ENCODE measurements around the gene CRCP. TPM values are rescaled to one million over a fixed set of nuclear protein-coding genes. Genes with fewer than 3 reads are reported as not detected.

The CRCP gene
- total RNA-seq, 1 experiment from 2014 or later = 42.5 TPM

DNA sequence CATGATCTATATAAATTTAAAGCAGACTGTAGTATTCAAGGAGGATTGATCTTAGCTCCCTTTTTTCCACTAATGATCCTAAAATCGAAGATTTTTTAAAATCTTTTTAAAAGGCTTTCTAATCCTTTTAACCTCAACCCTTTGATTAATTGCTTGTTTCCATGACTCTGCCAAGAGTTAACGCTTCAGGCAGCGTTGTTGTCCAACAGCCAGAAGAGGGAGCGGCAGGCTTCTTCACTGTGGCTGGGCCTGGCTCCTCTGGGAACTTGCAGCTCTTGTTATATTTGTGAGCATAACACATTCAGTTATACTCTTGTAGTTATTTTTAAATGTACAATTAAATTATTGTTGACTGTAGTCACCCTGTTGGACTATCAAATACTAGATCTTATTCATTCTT lies 26.3 kb downstream of the CRCP start:
- no peak for TF ChIP-seq EZH2 (IDR thresholded peaks at IDR 0.05; ENCODE audit: borderline replicate concordance, low read depth, low read length, poor library complexity, severe bottlenecking)
- TF ChIP-seq, protein P1, sequence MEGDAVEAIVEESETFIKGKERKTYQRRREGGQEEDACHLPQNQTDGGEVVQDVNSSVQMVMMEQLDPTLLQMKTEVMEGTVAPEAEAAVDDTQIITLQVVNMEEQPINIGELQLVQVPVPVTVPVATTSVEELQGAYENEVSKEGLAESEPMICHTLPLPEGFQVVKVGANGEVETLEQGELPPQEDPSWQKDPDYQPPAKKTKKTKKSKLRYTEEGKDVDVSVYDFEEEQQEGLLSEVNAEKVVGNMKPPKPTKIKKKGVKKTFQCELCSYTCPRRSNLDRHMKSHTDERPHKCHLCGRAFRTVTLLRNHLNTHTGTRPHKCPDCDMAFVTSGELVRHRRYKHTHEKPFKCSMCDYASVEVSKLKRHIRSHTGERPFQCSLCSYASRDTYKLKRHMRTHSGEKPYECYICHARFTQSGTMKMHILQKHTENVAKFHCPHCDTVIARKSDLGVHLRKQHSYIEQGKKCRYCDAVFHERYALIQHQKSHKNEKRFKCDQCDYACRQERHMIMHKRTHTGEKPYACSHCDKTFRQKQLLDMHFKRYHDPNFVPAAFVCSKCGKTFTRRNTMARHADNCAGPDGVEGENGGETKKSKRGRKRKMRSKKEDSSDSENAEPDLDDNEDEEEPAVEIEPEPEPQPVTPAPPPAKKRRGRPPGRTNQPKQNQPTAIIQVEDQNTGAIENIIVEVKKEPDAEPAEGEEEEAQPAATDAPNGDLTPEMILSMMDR (conservative IDR thresholded peaks at IDR 0.05; ENCODE audit: low read depth, low read length) = peak; percentile 63
- Histone ChIP-seq H3K36me3 (ENCODE audit: insufficient read depth, low read length, poor library complexity, severe bottlenecking) (peaks cover 43% of the 10 kb centered on the region), H3K9me3 (ENCODE audit: low read depth, low read length, poor library complexity, severe bottlenecking) (no peaks in the 10 kb centered on the region), H3K4me3 (ENCODE audit: low read depth, low read length, poor library complexity, severe bottlenecking) (no peak overlapping the region), H3K4me1 (ENCODE audit: insufficient read depth, low read length, poor library complexity, severe bottlenecking) (no peaks in the 10 kb centered on the region), H3K27ac (ENCODE audit: low read depth, low read length, poor library complexity, severe bottlenecking) (no peak overlapping the region), H3K27me3 (replicated peaks; ENCODE audit: insufficient read depth, low read depth, low read length, poor library complexity) (no peaks in the 10 kb centered on the region)
- BruUV-seq (replicated peaks) = no TSS peak
- ChIA-PET POLR2A (ENCODE audit: low non-redundant PET) (no interaction called here), CTCF (interaction anchor here (0.5 to 1.0 kb wide), 5 partner anchors 14 to 813 kb away, joined by 3 to 9 read pairs (median 5); no protein-coding TSS in a partner anchor)
- DNase-seq (ENCODE audit: low spot score) = peak; percentile 65
- intact Hi-C loops (cut with micrococcal nuclease; ENCODE audit: unreplicated experiment) = no loop called here

DNA sequence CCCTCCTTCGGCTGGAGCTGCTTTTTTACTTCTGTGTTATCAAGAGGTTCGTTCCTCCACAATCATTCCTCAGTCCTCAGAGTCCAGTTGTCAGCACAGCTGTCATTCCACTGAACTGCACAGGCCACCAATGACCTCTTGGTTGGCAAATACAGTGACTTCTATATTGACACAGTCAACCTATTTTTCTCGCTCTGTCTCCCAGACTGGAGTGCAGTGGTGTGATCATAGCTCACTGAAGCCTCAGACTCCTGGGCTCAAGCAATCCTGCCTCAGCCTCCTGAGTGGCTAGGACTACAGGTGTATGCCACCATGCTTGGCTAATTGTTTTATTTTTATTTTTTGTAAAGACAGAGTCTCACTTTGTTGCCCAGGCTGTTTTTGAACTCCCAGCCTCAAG lies 27.7 kb downstream of the CRCP start:
- DNase-seq (ENCODE audit: low spot score) = no peak
- TF ChIP-seq EZH2 (IDR thresholded peaks at IDR 0.05; ENCODE audit: borderline replicate concordance, low read depth, low read length, poor library complexity, severe bottlenecking) = no peak
- TF ChIP-seq, protein P1 (conservative IDR thresholded peaks at IDR 0.05; ENCODE audit: low read depth, low read length) = no peak
- intact Hi-C loops (cut with micrococcal nuclease; ENCODE audit: unreplicated experiment) = no loop called here
- Histone ChIP-seq H3K36me3 (ENCODE audit: insufficient read depth, low read length, poor library complexity, severe bottlenecking) (peaks cover 49% of the 10 kb centered on the region), H3K27me3 (replicated peaks; ENCODE audit: insufficient read depth, low read depth, low read length, poor library complexity) (no peaks in the 10 kb centered on the region), H3K9me3 (ENCODE audit: low read depth, low read length, poor library complexity, severe bottlenecking) (no peaks in the 10 kb centered on the region), H3K4me3 (ENCODE audit: low read depth, low read length, poor library complexity, severe bottlenecking) (no peak overlapping the region), H3K4me1 (ENCODE audit: insufficient read depth, low read length, poor library complexity, severe bottlenecking) (no peaks in the 10 kb centered on the region), H3K27ac (ENCODE audit: low read depth, low read length, poor library complexity, severe bottlenecking) (no peak overlapping the region)
- CTCF ChIA-PET = no interaction called here
- no TSS peak for BruUV-seq (replicated peaks)
- POLR2A ChIA-PET (ENCODE audit: low non-redundant PET) = no interaction called here

DNA sequence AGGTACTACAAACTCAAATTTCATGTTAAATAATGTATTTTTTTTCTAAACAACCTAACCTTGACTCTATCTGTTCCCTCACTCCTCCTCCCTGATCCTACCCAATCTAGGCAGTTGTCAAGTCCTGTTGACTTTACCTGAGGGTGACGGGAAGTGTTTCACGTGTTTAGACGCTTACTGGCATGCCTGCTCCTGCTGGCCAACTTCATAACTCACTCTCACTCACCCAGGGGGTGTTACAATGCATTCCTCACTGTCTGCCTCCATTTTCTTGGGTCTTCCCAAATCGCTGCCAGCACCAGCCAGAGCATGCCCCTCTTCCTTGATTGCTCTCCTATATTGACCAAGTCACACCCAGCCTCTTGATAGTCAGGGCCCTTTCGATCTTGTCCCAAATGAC lies 28.3 kb downstream of the CRCP start:
- intact Hi-C loops (cut with micrococcal nuclease; ENCODE audit: unreplicated experiment) = no loop called here
- Histone ChIP-seq H3K27me3 (replicated peaks; ENCODE audit: insufficient read depth, low read depth, low read length, poor library complexity) (no peaks in the 10 kb centered on the region), H3K4me3 (ENCODE audit: low read depth, low read length, poor library complexity, severe bottlenecking) (no peak overlapping the region), H3K9me3 (ENCODE audit: low read depth, low read length, poor library complexity, severe bottlenecking) (no peaks in the 10 kb centered on the region), H3K27ac (ENCODE audit: low read depth, low read length, poor library complexity, severe bottlenecking) (no peak overlapping the region), H3K4me1 (ENCODE audit: insufficient read depth, low read length, poor library complexity, severe bottlenecking) (no peaks in the 10 kb centered on the region), H3K36me3 (ENCODE audit: insufficient read depth, low read length, poor library complexity, severe bottlenecking) (peaks cover 55% of the 10 kb centered on the region)
- no peak for DNase-seq (ENCODE audit: low spot score)
- TF ChIP-seq, protein P1 (conservative IDR thresholded peaks at IDR 0.05; ENCODE audit: low read depth, low read length) = no peak
- no peak for TF ChIP-seq EZH2 (IDR thresholded peaks at IDR 0.05; ENCODE audit: borderline replicate concordance, low read depth, low read length, poor library complexity, severe bottlenecking)
- ChIA-PET CTCF (no interaction called here), POLR2A (ENCODE audit: low non-redundant PET) (no interaction called here)
- no TSS peak for BruUV-seq (replicated peaks)

All from A673 (cell line).